22Rv1 (cell line): ENCODE data around the gene KCNQ2.

Experiments
- H3K27ac ChIP-seq: fragments of 450-650 bp; 2 replicates; pipeline ENCODE4 v1.5.1; 2017
- CTCF ChIP-seq: fragments of 450-650 bp; IDR thresholded peaks from 2 replicates; pipeline ENCODE4 v1.5.1; 2017; ENCODE audit warnings: mild to moderate bottlenecking
- ZFX ChIP-seq: fragments of 450-650 bp; IDR thresholded peaks from 2 replicates; pipeline ENCODE4 v1.6.1; 2017; ENCODE audit warnings: antibody characterized with exemption, borderline replicate concordance

KCNQ2 gene

GRCh38 chr20:63406011-63406410 lies 66.4 kb downstream of the KCNQ2 start:
- TF ChIP-seq CTCF (no peak), ZFX (no peak)
- no peak overlapping the region for H3K27ac ChIP-seq

- H3K27ac ChIP-seq: no peak overlapping the region
- TF ChIP-seq ZFX (no peak), CTCF (no peak)
Observed at GRCh38 chr20:63405102-63405730, 67.2 kb downstream of the KCNQ2 start.

GRCh38 chr20:63404129-63405085 lies 68.0 kb downstream of the KCNQ2 start:
- no peak overlapping the region for H3K27ac ChIP-seq
- no peak for TF ChIP-seq ZFX
- no peak for TF ChIP-seq CTCF

GRCh38 chr20:63403403-63404105 lies 68.9 kb downstream of the KCNQ2 start:
- no peak for TF ChIP-seq ZFX
- TF ChIP-seq CTCF: no peak
- H3K27ac ChIP-seq: no peak overlapping the region

GRCh38 chr20:63402860-63403220 lies 69.6 kb downstream of the KCNQ2 start:
- H3K27ac ChIP-seq: no peak overlapping the region
- TF ChIP-seq ZFX: no peak

- no peak for TF ChIP-seq ZFX
- TF ChIP-seq CTCF: no peak
Observed at GRCh38 chr20:63402181-63402859, 70.1 kb downstream of the KCNQ2 start.

GRCh38 chr20:63401384-63402110 lies 70.9 kb downstream of the KCNQ2 start:
- TF ChIP-seq CTCF: no peak
- TF ChIP-seq ZFX: no peak
- no peak overlapping the region for H3K27ac ChIP-seq

More at GRCh38 chr20:63402181-63402859, 70.1 kb downstream of the KCNQ2 start:
- no peak overlapping the region for H3K27ac ChIP-seq
